ENCODE results near the gene CTH. TPM values are rescaled to one million over a fixed set of nuclear protein-coding genes. Genes with fewer than 3 reads are reported as not detected.

Gene CTH
- polyA plus RNA-seq, 1 of the 3 experiments (the other 2 are of a cell fraction): 3.9 TPM

GRCh38 chr1:70431874-70432273, 20.8 kb downstream of the CTH start:
- H2AFZ ChIP-seq (ENCODE audit: low read depth): no peak overlapping the region
- H3K9me2 ChIP-seq: no peaks in the 10 kb centered on the region
- H4K20me1 ChIP-seq (ENCODE audit: insufficient read depth): no peaks in the 10 kb centered on the region
- H3F3A ChIP-seq (replicated peaks; ENCODE audit: insufficient read depth): no peaks in the 10 kb centered on the region
- H3K4me2 ChIP-seq: no peak overlapping the region
- WGBS (ENCODE audit: low lambda C conversion rate): 90% methylated on average over 3 of the region's 3 CpGs
- no peak overlapping the region for H3K27ac ChIP-seq (ENCODE audit: low read depth in 2 of 2, low read length in 1 of 2)
- no peak overlapping the region for H3K4me3 ChIP-seq (ENCODE audit: low read depth in 2 of 2, low read length in 1 of 2)
- H3K79me2 ChIP-seq (ENCODE audit: insufficient read depth): no peaks in the 10 kb centered on the region
- peaks cover 0 to 13% of the 10 kb centered on the region in 2 experiments; a peak in 1 of 4 replicates for H3K4me1 ChIP-seq (ENCODE audit: control insufficient read depth in 1 of 2, insufficient read depth in 2 of 2, low read depth in 1 of 2, low read length in 1 of 2)
- no peak for TF ChIP-seq MXI1 (IDR thresholded peaks at IDR 0.05; ENCODE audit: low read depth, low read length)
- no peak for TF ChIP-seq YY1 (IDR thresholded peaks at IDR 0.05; ENCODE audit: low read depth)
- TF ChIP-seq RAD21 (IDR thresholded peaks at IDR 0.05; ENCODE audit: low read length): no peak
- no peak for TF ChIP-seq RFX5 (IDR thresholded peaks at IDR 0.05; ENCODE audit: low read length)
- no peak for TF ChIP-seq MEF2A (IDR thresholded peaks at IDR 0.05; ENCODE audit: borderline replicate concordance, low read depth)
- TF ChIP-seq ZBTB33 (IDR thresholded peaks at IDR 0.05; ENCODE audit: borderline replicate concordance, low read depth): no peak
- no peak for TF ChIP-seq TAF1 (IDR thresholded peaks at IDR 0.05; ENCODE audit: borderline replicate concordance, low read depth, low read length)
- TF ChIP-seq FOSL2 (IDR thresholded peaks at IDR 0.05; ENCODE audit: borderline replicate concordance, low read depth): no peak
- no peak for TF ChIP-seq GABPA (IDR thresholded peaks at IDR 0.05; ENCODE audit: low read depth)
- no peak for TF ChIP-seq RXRA (IDR thresholded peaks at IDR 0.05; ENCODE audit: borderline replicate concordance, low read depth)
- TF ChIP-seq GATA2 (CRISPR knock-in tag; IDR thresholded peaks at IDR 0.05): no peak
- no peak for TF ChIP-seq PBX3 (IDR thresholded peaks at IDR 0.05)
- no peak for TF ChIP-seq POLR2AphosphoS5 (IDR thresholded peaks at IDR 0.05; ENCODE audit: low read depth, low read length)
- no peak for TF ChIP-seq RCOR1 (IDR thresholded peaks at IDR 0.05; ENCODE audit: low read length)
- no peak for TF ChIP-seq SMC3 (IDR thresholded peaks at IDR 0.05; ENCODE audit: low read depth, low read length)
- no peak for TF ChIP-seq TEAD4 (IDR thresholded peaks at IDR 0.05; ENCODE audit: borderline replicate concordance, insufficient read depth)
- no peak for TF ChIP-seq EP300 (IDR thresholded peaks at IDR 0.05; ENCODE audit: borderline replicate concordance in 1 of 2, low read depth in 1 of 2, low read length in 1 of 2)
- no peak for TF ChIP-seq FOXJ3 (CRISPR knock-in tag; IDR thresholded peaks at IDR 0.05)
- POLR2A ChIA-PET: no interaction called here
- H3K27me3 ChIP-seq (ENCODE audit: insufficient read depth): no peaks in the 10 kb centered on the region
- H3K9ac ChIP-seq: no peak overlapping the region
- H3K9me3 ChIP-seq: no peaks in the 10 kb centered on the region
- CTCF ChIA-PET: no interaction called here
- H3K36me3 ChIP-seq (replicated peaks in 1 of 2; ENCODE audit: control insufficient read depth in 1 of 2, insufficient read depth in 2 of 2, low read length in 1 of 2): peaks cover 6 to 8% of the 10 kb centered on the region in 2 experiments
- no peak for DNase-seq

Measured in SK-N-SH (cell line).